NCI-H82 treated with DMSO at 0.1 percent for 48 hours (cell line): Measurements from ENCODE around the gene LSAMP.
A peak's percentile ranks its signal among the peaks of the same experiment; 100 is the strongest.

Source experiments
- DNase-seq: peaks from one replicate; lab custom pipeline; 2025; ENCODE audit not compliant: unreplicated experiment; lab: John Stamatoyannopoulos, UW

LSAMP gene

GRCh38 chr3:116300226-116300625 is 145.1 kb downstream of the LSAMP start:
- DNase-seq = no peak

- no peak for DNase-seq
Observed at GRCh38 chr3:116299646-116300081, 145.6 kb downstream of the LSAMP start.

GRCh38 chr3:116298151-116298550 is 147.1 kb downstream of the LSAMP start:
- DNase-seq = no peak

- DNase-seq = peak; percentile 32
Observed at GRCh38 chr3:116291141-116291540, 154.1 kb downstream of the LSAMP start.

GRCh38 chr3:116288485-116288884 is 156.8 kb downstream of the LSAMP start:
- no peak for DNase-seq

- DNase-seq = no peak
Observed at GRCh38 chr3:116285781-116286421, 159.4 kb downstream of the LSAMP start.

- no peak for DNase-seq
Observed at GRCh38 chr3:116281313-116282143, 163.8 kb downstream of the LSAMP start.

- DNase-seq = no peak
Observed at GRCh38 chr3:116280130-116280740, 165.1 kb downstream of the LSAMP start.

GRCh38 chr3:116276675-116277074 is 168.6 kb downstream of the LSAMP start:
- no peak for DNase-seq

GRCh38 chr3:116270056-116270455 is 175.2 kb downstream of the LSAMP start:
- no peak for DNase-seq

- DNase-seq = no peak
Observed at GRCh38 chr3:116267116-116267515, 178.2 kb downstream of the LSAMP start.

- no peak for DNase-seq
Observed at GRCh38 chr3:116265976-116266584, 179.2 kb downstream of the LSAMP start.

GRCh38 chr3:116265320-116265695 is 180.0 kb downstream of the LSAMP start:
- DNase-seq = no peak

- DNase-seq = no peak
Observed at GRCh38 chr3:116264546-116265319, 180.6 kb downstream of the LSAMP start.

GRCh38 chr3:116263842-116264545 is 181.3 kb downstream of the LSAMP start:
- no peak for DNase-seq

- DNase-seq = peak; percentile 90
Observed at GRCh38 chr3:116260491-116260890, 184.8 kb downstream of the LSAMP start.

GRCh38 chr3:116259984-116260383 is 185.3 kb downstream of the LSAMP start:
- no peak for DNase-seq

GRCh38 chr3:116256843-116257485 is 188.3 kb downstream of the LSAMP start:
- DNase-seq = no peak

GRCh38 chr3:116254541-116254940 is 190.7 kb downstream of the LSAMP start:
- no peak for DNase-seq

GRCh38 chr3:116253511-116253910 is 191.8 kb downstream of the LSAMP start:
- DNase-seq = no peak
